Astrocyte (in vitro differentiated cells and primary cell): Measurements from ENCODE around the gene TIMELESS. TPM values are rescaled to one million over a fixed set of nuclear protein-coding genes. Genes with fewer than 3 reads are reported as not detected.

Source experiments
- DNase-seq: peaks from one replicate; pipeline ENCODE4 v3.0.0-alpha.2; 2010; ENCODE audit warnings: low read depth
- FAIRE-seq: peaks from 2 replicates; lab custom pipeline; 2011; peaks lifted over from hg19 to GRCh38; lab: Jason Lieb, UNC
- H2AFZ ChIP-seq: 2 replicates; pipeline ENCODE4 v1.6.0; 2012; ENCODE audit warnings: low read depth, low read length, inconsistent platforms
- H3K27ac ChIP-seq: 2 replicates; pipeline ENCODE4 v1.5.1; 2011; ENCODE audit warnings: low read depth, low read length, inconsistent platforms
- H3K27me3 ChIP-seq: 2 replicates; pipeline ENCODE4 v1.6.0; 2011; ENCODE audit warnings: low read length, inconsistent platforms; ENCODE audit not compliant: insufficient read depth
- H3K36me3 ChIP-seq: 2 replicates; pipeline ENCODE4 v1.5.1; 2011; ENCODE audit warnings: low read length, inconsistent platforms; ENCODE audit not compliant: insufficient read depth
- H3K4me1 ChIP-seq: 2 replicates; pipeline ENCODE4 v1.5.1; 2011; ENCODE audit warnings: low read length, inconsistent platforms; ENCODE audit not compliant: insufficient read depth
- H3K4me2 ChIP-seq: 2 replicates; pipeline ENCODE4 v1.6.0; 2012; ENCODE audit warnings: low read length, inconsistent platforms
- H3K4me3 ChIP-seq: 2 replicates; pipeline ENCODE4 v1.5.1; 2011; ENCODE audit warnings: low read depth, mild to moderate bottlenecking, low read length, inconsistent platforms; ENCODE audit not compliant: insufficient read depth
- H3K79me2 ChIP-seq: 2 replicates; pipeline ENCODE4 v1.6.0; 2012; ENCODE audit warnings: mild to moderate bottlenecking, low read length, inconsistent platforms; ENCODE audit not compliant: insufficient read depth
- H3K9ac ChIP-seq: 2 replicates; pipeline ENCODE4 v1.6.0; 2012; ENCODE audit warnings: mild to moderate bottlenecking, low read length, inconsistent platforms
- H3K9me3 ChIP-seq: 2 replicates; pipeline ENCODE4 v1.5.1; 2012; ENCODE audit warnings: low read depth, mild to moderate bottlenecking, low read length, inconsistent platforms; ENCODE audit not compliant: insufficient read depth
- H4K20me1 ChIP-seq: 2 replicates; pipeline ENCODE4 v1.6.0; 2012; ENCODE audit warnings: low read length, inconsistent platforms; ENCODE audit not compliant: insufficient read depth
- H3K27ac Mint-ChIP-seq: one replicate; pipeline ENCODE4 v1.8.0; 2021; ENCODE audit warnings: mild to moderate bottlenecking, mixed read lengths; ENCODE audit not compliant: unreplicated experiment
- H3K27me3 Mint-ChIP-seq: one replicate; pipeline ENCODE4 v1.8.0; 2021; ENCODE audit warnings: low read depth, mixed read lengths; ENCODE audit not compliant: unreplicated experiment
- H3K36me3 Mint-ChIP-seq: one replicate; pipeline ENCODE4 v1.8.0; 2021; ENCODE audit warnings: low read depth, mixed read lengths; ENCODE audit not compliant: unreplicated experiment
- H3K4me1 Mint-ChIP-seq: one replicate; pipeline ENCODE4 v1.8.0; 2021; ENCODE audit warnings: low read depth, mixed read lengths; ENCODE audit not compliant: unreplicated experiment
- H3K4me3 Mint-ChIP-seq: one replicate; pipeline ENCODE4 v1.8.0; 2021; ENCODE audit warnings: mild to moderate bottlenecking, moderate library complexity, mixed read lengths; ENCODE audit not compliant: unreplicated experiment
- H3K9me3 Mint-ChIP-seq: one replicate; pipeline ENCODE4 v1.8.0; 2021; ENCODE audit warnings: mild to moderate bottlenecking, mixed read lengths; ENCODE audit not compliant: unreplicated experiment
- CTCF ChIP-seq: IDR thresholded peaks from 2 replicates; pipeline ENCODE4 v1.5.1; 2011; ENCODE audit warnings: low read depth, mild to moderate bottlenecking, inconsistent platforms, low read length, moderate library complexity; ENCODE audit not compliant: insufficient read depth
- EZH2 ChIP-seq: IDR thresholded peaks from 2 replicates; pipeline ENCODE4 v1.6.1; 2012; ENCODE audit warnings: mild to moderate bottlenecking, low read length, inconsistent platforms; ENCODE audit not compliant: insufficient read depth
- total RNA-seq: library from RNA; stranded (reverse); gene quantifications from 2 replicates; pipeline ENCODE4 v1.2.1, GENCODE V29; 2021

The TIMELESS gene
- total RNA-seq, 1 donor from 2014 or later = 8.5 TPM

- DNase-seq (no peak), FAIRE-seq (no peak)
- H3K36me3 ChIP-seq = peaks cover 8% of the 10 kb centered on the region
- H4K20me1 ChIP-seq = no peaks in the 10 kb centered on the region
- H3K4me3 ChIP-seq = no peak overlapping the region
- H3K9me3 ChIP-seq = no peaks in the 10 kb centered on the region
- no peaks in the 10 kb centered on the region for H3K4me1 ChIP-seq
- no peaks in the 10 kb centered on the region for H3K9me3 Mint-ChIP-seq
- no peaks in the 10 kb centered on the region for H3K4me1 Mint-ChIP-seq
- no peaks in the 10 kb centered on the region for H3K27me3 Mint-ChIP-seq
- no peak overlapping the region for H3K4me2 ChIP-seq
- no peak overlapping the region for H3K27ac ChIP-seq
- TF ChIP-seq CTCF (no peak), EZH2 (no peak)
- peaks cover 7% of the 10 kb centered on the region for H3K36me3 Mint-ChIP-seq
- peaks cover 12% of the 10 kb centered on the region for H3K79me2 ChIP-seq
- H2AFZ ChIP-seq = no peak overlapping the region
- no peaks in the 10 kb centered on the region for H3K27me3 ChIP-seq
- no peak overlapping the region for H3K27ac Mint-ChIP-seq
- H3K9ac ChIP-seq = no peak overlapping the region
- no peak overlapping the region for H3K4me3 Mint-ChIP-seq
Observed at GRCh38 chr12:56431850-56432249, 17.4 kb downstream of the TIMELESS start.

GRCh38 chr12:56431288-56431687, 17.9 kb downstream of the TIMELESS start:
- no peaks in the 10 kb centered on the region for H3K9me3 ChIP-seq
- Mint-ChIP-seq H3K9me3 (no peaks in the 10 kb centered on the region), H3K4me3 (no peak overlapping the region), H3K27ac (no peak overlapping the region), H3K4me1 (no peaks in the 10 kb centered on the region), H3K27me3 (no peaks in the 10 kb centered on the region), H3K36me3 (peaks cover 7% of the 10 kb centered on the region)
- FAIRE-seq (no peak), DNase-seq (no peak)
- no peak overlapping the region for H3K9ac ChIP-seq
- no peak overlapping the region for H2AFZ ChIP-seq
- TF ChIP-seq EZH2 (no peak), CTCF (no peak)
- H3K27ac ChIP-seq = no peak overlapping the region
- H3K36me3 ChIP-seq = peaks cover 8% of the 10 kb centered on the region
- H4K20me1 ChIP-seq = no peaks in the 10 kb centered on the region
- no peaks in the 10 kb centered on the region for H3K27me3 ChIP-seq
- no peak overlapping the region for H3K4me2 ChIP-seq
- no peaks in the 10 kb centered on the region for H3K4me1 ChIP-seq
- H3K4me3 ChIP-seq = no peak overlapping the region
- H3K79me2 ChIP-seq = peaks cover 6% of the 10 kb centered on the region

GRCh38 chr12:56425940-56426438, 23.2 kb downstream of the TIMELESS start:
- no peak overlapping the region for H3K27ac ChIP-seq
- no peak overlapping the region for H2AFZ ChIP-seq
- no peak for TF ChIP-seq CTCF
- TF ChIP-seq EZH2 = no peak
- H3K36me3 Mint-ChIP-seq = peaks cover 14% of the 10 kb centered on the region
- no peak overlapping the region for H3K4me2 ChIP-seq
- H3K79me2 ChIP-seq = no peaks in the 10 kb centered on the region
- H3K27ac Mint-ChIP-seq = no peak overlapping the region
- no peak for FAIRE-seq
- H3K36me3 ChIP-seq = peaks cover 15% of the 10 kb centered on the region
- no peak overlapping the region for H3K4me3 Mint-ChIP-seq
- no peaks in the 10 kb centered on the region for H3K9me3 ChIP-seq
- no peak for DNase-seq
- no peaks in the 10 kb centered on the region for H3K9me3 Mint-ChIP-seq
- no peak overlapping the region for H3K9ac ChIP-seq
- no peaks in the 10 kb centered on the region for H3K27me3 Mint-ChIP-seq
- no peaks in the 10 kb centered on the region for H4K20me1 ChIP-seq
- H3K4me1 ChIP-seq = no peaks in the 10 kb centered on the region
- H3K4me1 Mint-ChIP-seq = no peaks in the 10 kb centered on the region
- no peak overlapping the region for H3K4me3 ChIP-seq
- H3K27me3 ChIP-seq = no peaks in the 10 kb centered on the region
